ENCODE measurements around the gene C17orf50.

C17orf50 gene

GRCh38 chr17:35760587-35760986 lies at the start of gene C17orf50:
C17orf50 (plus strand) TSS chr17:35760887; CDS start chr17:35760942, 55 bp downstream.
- no peak for DNase-seq

DNA sequence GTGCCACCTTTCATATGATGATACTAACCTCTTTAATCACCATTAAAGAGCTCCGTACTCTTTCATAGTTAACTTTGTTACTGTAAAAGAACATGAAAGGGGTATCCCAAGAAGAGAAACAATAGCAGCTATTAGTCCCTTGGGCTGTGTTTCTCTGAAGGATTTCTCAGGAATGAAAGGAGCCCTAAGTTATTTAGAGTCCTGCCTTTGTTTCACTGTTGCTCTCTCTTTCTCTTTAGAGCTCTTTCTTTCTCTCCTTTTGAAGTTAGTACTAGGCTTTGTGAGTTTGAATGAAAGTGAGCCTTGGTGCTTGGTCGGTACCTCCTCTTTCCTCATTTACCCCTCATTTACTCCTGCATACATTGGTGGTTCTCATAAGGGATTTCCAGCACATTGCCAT lies 49.7 kb upstream of the C17orf50 start:
- no peak for DNase-seq

DNA sequence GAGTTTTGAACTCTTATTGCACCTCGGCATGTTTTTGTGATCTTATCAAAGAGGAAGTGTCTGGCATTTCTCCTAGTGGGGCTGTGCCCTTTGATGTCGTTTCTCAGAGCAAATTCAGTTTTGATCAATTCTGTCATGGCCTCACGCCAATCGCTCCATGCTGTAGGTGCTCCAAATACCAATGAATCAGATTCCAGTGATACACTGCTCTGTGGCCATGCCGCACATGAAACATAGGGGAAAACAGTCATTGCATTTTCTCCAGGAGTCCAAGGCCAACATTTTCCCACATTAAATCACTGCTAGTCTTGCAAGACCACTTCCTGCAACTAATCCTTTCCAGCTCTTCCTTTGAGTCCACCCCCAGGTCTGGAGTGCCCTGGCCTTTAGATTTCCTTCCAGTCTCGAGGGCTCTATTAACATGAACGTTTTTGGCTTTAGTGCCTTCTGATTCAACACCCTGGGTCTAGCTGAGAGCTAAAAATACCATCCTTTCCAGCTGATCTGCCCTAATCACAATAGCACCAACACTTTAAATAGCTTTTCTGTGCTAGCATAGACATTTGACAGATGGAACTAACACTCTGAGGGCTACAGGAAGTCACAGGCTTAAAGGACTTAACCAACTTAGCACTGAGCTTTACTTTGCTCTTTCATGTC lies 47.5 kb upstream of the C17orf50 start:
- no peak for DNase-seq

GRCh38 chr17:35714988-35715387 lies 45.7 kb upstream of the C17orf50 start:
- DNase-seq: no peak

DNA sequence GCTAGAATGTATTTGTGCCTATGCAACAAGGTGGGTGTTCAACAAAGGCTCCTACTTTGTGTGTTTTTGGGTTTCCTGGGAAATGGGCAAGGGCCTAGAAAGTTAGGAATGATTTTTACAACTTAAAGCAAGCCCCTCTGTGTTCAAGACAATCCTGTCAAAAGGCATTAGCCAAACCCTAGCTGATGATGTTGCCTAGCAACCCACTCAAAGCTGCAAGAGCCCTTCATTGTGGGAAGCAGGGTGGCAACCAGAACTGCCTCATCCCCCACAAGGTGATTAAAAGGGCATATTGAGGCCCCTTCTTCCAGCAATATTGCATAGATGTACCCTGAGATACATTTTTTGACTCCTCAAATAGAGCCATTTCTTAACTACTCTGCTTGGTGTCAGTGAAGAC lies 45.3 kb upstream of the C17orf50 start:
- DNase-seq: no peak

DNA sequence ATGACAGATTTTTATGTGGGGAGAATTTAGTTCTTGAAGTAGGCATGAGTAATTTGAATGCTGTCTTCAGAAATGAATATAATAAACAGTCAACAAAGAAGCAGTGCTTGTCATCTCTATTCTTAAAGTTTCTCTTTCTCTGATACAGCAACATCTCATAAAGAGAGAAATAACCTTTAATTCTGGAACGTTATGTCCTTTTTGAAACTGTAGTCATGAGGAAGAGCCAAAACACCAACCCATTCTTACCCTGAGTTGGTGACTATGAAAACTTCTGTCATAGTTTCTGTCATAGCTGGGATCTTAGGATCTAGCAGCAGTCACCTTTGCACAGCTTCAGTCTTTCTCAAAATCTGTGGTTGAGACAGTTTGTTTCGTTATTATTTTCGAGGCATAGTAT lies 44.5 kb upstream of the C17orf50 start:
- no peak for DNase-seq

DNA sequence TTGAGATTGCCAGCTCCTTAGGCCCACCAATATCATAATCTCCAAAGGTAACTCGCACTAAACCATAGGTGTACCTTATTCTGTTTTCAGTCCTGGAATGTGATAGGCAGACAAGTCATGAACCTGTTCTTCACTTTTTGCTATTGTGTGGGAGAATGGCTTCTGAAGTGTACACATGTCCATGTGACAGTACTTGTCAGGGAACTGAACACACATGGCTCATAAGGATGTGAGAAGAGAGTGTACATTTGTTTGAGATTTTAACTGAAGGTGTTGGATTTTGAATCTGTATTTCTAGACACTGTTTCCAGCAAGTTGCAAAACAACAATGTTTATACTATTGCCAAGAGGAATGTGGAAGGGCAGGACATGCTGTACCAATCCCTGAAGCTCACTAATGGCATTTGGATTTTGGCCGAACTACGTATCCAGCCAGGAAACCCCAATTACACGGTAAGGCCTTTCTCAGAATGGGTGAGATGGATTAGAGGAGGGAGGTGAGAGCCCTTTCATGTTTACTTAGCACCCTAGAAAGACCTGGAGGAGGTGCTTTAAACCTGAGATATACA lies 43.7 kb upstream of the C17orf50 start:
- DNase-seq: no peak

DNA sequence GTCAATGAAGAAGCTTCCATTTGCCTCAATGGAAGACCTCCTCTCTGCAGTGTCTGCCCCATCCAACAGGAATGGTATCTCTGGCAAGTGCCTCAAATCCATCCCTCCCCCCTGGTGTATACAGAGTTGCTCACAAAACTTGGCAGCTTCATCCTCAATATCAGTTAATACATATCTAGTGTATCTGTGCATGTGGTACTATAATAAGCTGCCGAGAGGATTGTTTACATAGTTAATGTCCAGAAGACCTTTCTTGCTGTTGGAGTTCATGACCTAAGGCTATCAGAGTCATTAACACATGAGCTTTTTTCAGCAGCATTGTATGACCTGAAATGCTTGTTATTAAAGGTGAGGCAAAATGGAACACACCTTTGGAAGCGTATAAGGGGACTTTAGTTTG lies 43.2 kb upstream of the C17orf50 start:
- no peak for DNase-seq

- DNase-seq: no peak
These were observed 37.0 kb upstream of the C17orf50 start for GRCh38 chr17:35723735-35724134.

DNA sequence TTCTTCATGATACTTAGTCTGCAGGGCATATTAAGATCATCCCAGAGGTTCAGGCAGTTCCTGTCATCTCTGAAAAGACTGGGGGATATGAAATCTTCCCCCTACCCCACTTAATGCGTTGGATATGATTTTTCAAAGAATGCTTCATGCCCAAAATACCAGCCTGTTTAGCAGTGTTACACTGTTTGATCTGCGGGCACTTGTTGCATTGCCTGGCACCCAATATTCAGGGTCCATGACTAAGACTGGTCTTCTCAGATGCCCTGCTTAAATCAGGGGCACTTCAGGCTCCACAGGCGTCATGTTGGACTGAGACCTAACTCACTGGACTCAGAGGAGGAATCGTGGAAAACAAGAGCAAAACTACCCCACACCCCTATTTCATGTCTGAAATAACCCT lies 35.6 kb upstream of the C17orf50 start:
- no peak for DNase-seq

- DNase-seq: no peak
These were observed 34.9 kb upstream of the C17orf50 start for GRCh38 chr17:35725802-35726126.

- DNase-seq: peak in 1 of 2 experiments; percentile 33
These were observed 34.3 kb upstream of the C17orf50 start for GRCh38 chr17:35726127-35726952.

GRCh38 chr17:35726953-35727460 lies 33.7 kb upstream of the C17orf50 start:
- DNase-seq: no peak

GRCh38 chr17:35727635-35728034 lies 33.1 kb upstream of the C17orf50 start:
- no peak for DNase-seq

GRCh38 chr17:35728551-35728950 lies 32.1 kb upstream of the C17orf50 start:
- no peak for DNase-seq

- no peak for DNase-seq
These were observed 31.3 kb upstream of the C17orf50 start for GRCh38 chr17:35729405-35729833.

GRCh38 chr17:35730400-35731005 lies 30.2 kb upstream of the C17orf50 start:
- DNase-seq: no peak

DNA sequence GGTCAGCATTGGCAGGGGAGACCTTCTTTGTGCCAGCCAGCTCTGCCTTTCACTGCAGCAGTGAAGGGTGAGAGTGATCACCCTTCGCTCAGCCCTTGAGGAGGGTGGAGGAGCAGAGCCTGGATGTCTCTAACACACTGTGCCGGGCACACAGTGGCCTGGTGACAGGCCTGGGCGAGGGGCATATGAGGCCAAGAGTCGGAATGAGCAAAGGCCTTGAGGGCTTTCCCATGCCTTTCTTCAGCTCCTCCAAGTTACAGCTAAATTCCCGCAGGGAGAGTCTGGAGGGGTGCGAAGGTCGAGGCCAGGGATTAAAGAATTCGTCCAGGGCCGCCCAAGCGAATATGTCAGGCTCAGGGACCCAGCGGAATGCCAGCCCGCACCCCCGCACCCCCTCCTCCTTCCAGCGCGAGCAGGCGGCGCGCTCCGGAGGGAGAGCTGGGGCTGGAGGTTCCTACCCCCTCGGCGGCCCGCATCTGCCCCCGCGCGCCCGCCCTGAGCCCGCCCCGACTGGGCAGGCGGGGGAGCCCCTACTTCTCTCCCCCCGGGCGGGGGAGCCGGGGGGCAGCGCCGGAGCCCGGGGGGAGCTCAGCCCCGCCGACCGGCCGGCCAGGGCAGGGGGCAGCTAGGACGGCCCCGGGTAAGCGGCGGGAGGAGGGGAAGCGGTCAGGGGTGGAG lies 29.3 kb upstream of the C17orf50 start, which contains the start of gene RASL10B:
TSS of gene RASL10B (plus strand) at position 401 of the 678 bp plus-strand sequence. CDS start 3,546 bp downstream, outside the sequence.
- DNase-seq: peak in 1 of 2 experiments; percentile 61

DNA sequence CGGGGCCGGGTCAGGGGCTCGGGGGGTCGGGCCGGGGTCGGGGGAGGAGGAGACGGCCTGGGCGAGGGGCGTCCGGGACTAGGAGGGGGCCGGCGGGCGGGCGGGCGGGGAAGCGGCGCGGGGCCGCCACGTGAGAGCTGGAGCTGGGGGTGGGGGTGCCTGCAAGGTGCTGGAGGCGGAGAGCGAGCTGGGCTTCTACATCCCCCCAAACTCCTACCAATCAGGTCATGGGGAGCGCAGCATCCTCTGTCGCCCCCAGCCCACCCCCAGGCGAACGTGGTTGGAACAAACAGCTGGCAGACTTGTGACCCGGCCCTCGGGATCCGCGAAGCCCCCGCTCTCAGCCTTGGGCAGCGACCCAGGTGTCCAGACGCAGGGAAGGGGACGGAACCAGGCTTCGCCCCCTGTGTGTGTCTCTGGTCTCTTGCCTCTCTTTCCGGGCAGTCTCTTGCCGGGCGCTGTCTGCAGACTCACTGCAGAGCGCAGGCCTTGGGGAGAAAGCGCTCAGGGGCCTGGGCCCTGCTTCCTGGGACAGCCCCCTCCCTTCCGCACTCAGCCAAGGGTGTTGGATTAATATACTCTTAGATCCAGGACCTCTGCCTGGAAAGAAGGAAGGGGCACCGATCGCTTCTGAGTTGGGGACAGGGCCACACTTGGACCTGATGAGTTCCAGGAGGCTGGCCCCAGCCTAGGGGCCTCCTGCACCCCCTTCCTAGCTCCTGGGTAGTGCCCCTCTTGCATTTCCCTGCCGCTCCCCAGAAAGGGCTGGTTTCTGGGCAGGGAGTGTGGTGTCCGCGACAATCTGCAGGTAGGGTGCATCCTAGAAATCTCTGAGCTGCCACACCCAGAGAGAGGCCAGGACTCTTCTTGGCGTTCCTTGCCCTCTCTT lies 28.5 kb upstream of the C17orf50 start:
- DNase-seq: no peak

DNA sequence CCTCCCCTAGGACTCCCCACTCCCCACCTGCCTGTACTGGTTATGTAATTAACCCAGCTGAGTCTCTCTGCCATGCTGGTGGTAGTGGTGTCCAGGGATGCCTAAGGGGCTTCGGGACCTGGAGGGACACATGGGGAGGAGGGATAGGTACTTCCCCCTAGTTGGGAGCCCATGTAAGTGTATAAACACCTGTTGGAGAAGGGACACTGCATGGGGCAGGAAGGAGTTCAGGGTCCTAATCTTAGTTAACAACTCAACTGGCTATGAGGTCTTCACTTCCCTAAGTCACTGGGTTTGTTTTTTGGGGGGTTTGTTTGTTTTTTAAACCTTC lies 27.9 kb upstream of the C17orf50 start:
- DNase-seq: no peak

GRCh38 chr17:35733366-35733765 lies 27.3 kb upstream of the C17orf50 start:
- DNase-seq: no peak

GRCh38 chr17:35734396-35734795 lies 26.3 kb upstream of the C17orf50 start:
- no peak for DNase-seq
